Measurements from ENCODE around the gene KBTBD4. TPM values are rescaled to one million over a fixed set of nuclear protein-coding genes. Genes with fewer than 3 reads are reported as not detected.

Gene KBTBD4
- total RNA-seq, 2 donors from 2014 or later: 9.5 to 12.3 TPM

DNA sequence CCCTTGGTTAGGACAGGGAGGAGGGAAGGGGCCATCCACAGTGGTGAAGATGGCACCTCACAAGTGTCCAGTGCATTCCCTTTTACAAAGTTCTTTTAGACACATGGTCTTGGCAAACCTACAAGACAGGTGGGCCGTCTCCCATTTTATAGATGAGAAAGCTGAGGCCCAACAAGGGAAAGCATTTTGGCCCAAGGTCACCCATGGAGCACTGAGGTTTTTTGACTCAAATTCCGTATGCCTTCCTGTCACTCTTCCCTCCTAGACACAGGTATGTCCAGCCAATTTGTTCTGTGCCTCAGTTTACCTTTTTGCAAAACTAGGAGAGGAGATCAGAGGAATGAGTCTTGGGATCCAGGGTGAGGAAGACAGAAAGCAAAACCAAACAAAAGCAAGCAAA, 14.2 kb upstream of the KBTBD4 start:
- intact Hi-C loops (cut with DNase I): no loop called here
- no peak for DNase-seq (ENCODE audit: low spot score)

GRCh38 chr11:47592251-47592650, 13.5 kb upstream of the KBTBD4 start:
- intact Hi-C loops (cut with DNase I): no loop called here
- no peak for DNase-seq (ENCODE audit: low spot score)

GRCh38 chr11:47591764-47592163, 13.0 kb upstream of the KBTBD4 start:
- intact Hi-C loops (cut with DNase I): no loop called here

DNA sequence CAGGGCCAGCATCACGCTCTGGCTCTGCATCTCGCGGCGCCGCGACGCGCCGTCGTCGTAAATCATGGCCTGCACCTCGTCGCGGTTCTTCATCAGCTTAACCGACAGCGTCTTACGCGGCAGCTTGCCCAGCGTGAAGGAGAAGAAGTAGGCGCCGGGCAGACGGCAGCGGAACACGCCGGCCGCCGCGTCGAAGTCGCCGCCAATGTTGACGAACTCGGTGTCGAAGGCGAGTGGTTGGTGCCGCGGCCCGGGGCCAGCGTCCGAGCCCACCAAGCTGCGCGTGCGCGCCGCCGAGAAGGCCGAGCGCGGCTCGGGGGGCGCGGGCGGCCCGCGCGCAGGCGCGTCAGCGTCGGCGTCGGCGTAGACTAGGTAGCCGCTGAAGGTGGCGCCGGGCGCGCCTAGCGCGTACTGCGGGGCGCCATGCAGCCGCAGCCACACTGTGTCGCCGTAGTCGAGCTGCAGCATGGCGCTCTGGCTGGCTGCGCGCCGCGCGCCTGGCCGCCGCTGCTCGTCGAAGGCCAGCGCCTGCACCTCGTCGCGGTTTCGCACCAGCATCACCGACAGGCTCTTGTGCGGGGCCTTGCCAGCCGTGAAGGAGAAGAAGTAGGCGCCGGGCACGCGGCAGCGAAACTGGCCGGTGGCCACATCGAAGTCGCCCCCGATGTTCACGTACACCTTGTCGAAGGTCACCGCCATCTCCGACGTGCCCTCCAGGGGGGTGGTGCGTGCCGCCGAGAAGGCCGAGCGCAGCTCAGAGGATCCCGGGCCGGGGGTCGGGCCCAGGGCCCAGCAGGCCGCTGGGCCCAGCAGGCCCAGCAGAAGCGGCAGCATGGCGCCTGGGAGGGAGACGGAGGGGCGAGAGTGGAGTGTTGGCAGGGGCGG, 11.4 kb upstream of the KBTBD4 start:
- intact Hi-C loops (cut with DNase I): no loop called here
- DNase-seq (ENCODE audit: low spot score): no peak

More at GRCh38 chr11:47591764-47592163, 13.0 kb upstream of the KBTBD4 start:
- DNase-seq (ENCODE audit: low spot score): no peak

- intact Hi-C loops (cut with DNase I): no loop called here
- no peak for DNase-seq (ENCODE audit: low spot score)
Measured at GRCh38 chr11:47589584-47589976, 10.8 kb upstream of the KBTBD4 start.

DNA sequence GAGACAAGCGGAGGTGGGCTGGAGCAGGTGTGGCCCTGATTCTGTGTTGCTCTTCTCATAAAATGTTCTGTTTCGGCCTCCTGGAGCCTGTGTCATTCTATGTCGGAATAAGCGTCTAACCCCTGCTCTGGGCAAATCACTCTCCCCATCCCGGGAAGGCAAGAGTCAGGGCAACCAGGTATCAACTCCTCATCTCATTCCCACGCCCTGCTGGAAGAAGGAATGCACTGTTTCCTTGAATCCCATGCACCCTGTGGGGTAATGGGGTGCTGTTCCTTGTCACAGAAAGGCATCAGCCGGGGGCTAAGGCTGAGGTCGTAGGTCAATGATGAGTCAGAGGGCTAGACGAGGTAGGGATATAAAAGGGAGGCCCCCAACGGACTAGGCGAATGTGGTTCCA, 10.3 kb upstream of the KBTBD4 start:
- intact Hi-C loops (cut with DNase I): no loop called here
- DNase-seq (ENCODE audit: low spot score): no peak

DNA sequence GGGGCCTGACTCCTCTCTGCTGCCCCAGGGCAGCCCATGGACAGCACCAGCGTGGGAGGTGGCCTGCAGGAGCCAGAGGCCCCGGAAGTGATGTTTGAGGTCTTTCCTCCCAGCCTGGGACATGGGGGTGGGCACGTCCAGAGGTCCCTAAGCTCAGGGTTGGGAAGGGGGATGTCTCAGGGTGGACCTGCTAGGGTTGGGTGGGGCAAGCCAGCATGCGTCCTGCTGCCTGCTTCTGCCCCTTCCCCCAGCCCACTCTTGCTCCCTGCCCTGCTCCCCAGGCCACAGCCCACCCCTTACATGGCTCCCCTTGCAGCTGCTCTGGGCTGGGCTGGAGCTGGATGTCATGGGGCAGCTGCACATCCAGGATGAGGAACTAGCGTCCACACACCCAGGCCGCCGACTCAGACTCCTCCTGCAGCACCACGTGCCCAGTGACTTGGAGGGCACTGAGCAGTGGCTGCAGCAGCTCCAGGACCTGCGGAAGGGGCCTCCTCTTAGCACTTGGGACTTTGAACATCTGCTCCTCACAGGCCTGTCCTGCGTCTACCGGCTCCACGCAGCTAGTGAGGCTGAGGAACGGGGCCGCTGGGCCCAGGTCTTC, 9.1 kb upstream of the KBTBD4 start:
- peak; percentile 93 for DNase-seq (ENCODE audit: low spot score)
- intact Hi-C loops (cut with DNase I): no loop called here

GRCh38 chr11:47587039-47587716, 8.4 kb upstream of the KBTBD4 start:
- DNase-seq (ENCODE audit: low spot score): no peak

GRCh38 chr11:47586098-47586855, 7.5 kb upstream of the KBTBD4 start, which contains the start of gene FAM180B:
Gene FAM180B, plus strand, starts transcription at chr11:47586678. Its CDS starts 91 bp downstream, at chr11:47586769.
- intact Hi-C loops (cut with DNase I): no loop called here
- peak; percentile 88 for DNase-seq (ENCODE audit: low spot score)

More at GRCh38 chr11:47587039-47587716, 8.4 kb upstream of the KBTBD4 start:
- intact Hi-C loops (cut with DNase I): no loop called here

DNA sequence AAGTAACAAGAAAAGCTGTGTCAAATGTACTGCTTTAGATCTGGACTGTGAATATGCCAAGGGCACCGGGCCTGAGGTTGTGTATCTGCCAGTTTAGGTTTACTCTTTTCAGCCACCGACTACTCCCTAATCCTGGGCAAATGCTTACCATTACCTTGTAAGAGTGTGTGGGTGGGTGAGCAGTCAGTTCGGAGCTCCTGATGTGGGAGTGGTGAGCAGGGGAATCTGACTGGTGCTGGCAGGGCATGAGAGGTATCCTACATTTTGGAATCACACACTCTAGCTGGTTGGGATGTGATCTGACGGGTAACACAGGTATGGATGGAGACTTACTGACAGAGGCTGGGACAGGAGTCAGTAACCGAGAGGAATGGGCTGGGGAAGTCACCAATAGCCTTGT, 5.1 kb upstream of the KBTBD4 start:
- intact Hi-C loops (cut with DNase I): no loop called here
- no peak for DNase-seq (ENCODE audit: low spot score)

- DNase-seq (ENCODE audit: low spot score): peak; percentile 65
- intact Hi-C loops (cut with DNase I): no loop called here
Measured at GRCh38 chr11:47577460-47578041, 1.2 kb downstream of the KBTBD4 start.

DNA sequence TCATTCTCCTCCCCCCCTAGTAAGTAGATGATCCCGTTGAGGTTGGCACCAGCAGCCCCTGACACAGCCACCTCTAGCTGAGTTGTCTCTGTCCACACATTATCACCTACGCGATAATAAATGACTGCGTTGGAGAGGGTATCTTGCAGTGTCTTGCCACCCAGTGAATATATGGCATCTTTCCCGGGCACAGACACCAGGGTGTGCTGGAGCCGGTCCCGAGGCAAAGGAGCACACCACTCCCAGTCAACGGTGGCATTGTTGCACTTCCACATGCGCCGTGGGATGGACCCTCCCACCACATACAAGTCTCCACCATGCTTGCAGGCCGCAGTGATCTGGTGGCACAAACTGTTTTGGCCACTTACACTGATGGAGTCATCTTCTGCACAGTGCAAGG, 5.4 kb downstream of the KBTBD4 start:
- intact Hi-C loops (cut with DNase I): no loop called here
- peak; percentile 36 for DNase-seq (ENCODE audit: low spot score)

DNA sequence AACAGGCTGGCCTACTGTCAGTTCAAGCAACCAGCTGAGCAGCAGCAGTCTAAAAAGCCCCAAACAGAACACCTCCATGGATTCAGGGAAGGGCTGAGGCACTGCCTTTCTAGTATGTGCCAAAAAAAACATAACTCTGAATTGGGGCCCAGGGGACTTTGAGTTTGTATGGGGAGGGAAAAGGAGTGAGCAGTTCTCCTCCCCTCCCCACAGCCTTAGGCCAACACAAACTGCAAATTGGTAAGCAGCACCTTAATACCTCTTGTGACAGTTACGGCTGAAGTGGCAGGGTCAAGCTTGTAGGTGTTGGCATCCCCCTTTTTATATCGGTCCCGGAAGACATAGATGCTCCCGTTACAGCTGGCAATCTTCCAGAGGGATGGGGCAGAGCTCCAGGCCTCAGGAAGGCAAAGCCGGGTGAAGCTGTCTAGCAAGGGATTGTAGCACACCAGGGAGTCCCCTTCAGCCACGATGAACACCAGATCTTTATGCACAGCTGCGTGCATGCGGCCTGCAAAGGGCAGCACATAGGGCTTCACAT, 6.0 kb downstream of the KBTBD4 start:
- intact Hi-C loops (cut with DNase I): no loop called here
- DNase-seq (ENCODE audit: low spot score): peak; percentile 51

- intact Hi-C loops (cut with DNase I): no loop called here
Measured at GRCh38 chr11:47571895-47572294, 6.9 kb downstream of the KBTBD4 start.

DNA sequence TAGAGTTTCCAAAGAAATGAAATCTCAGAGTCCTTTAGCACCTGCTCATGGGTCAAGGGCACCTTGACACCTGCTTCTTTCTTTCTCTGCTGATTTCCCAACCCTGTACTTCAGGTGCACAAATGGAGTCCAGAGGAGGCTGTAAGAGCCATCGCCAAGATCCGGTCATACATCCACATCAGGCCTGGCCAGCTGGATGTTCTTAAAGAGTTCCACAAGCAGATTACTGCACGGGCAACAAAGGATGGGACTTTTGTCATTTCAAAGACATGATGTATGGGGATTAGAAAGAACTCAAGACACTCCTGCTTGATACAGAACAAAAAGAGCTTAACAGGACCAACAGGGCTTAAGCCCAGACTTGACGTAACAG, 7.4 kb downstream of the KBTBD4 start:
- intact Hi-C loops (cut with DNase I): no loop called here
- DNase-seq (ENCODE audit: low spot score): no peak

More at GRCh38 chr11:47571895-47572294, 6.9 kb downstream of the KBTBD4 start:
- no peak for DNase-seq (ENCODE audit: low spot score)

GRCh38 chr11:47570651-47571356, 8.0 kb downstream of the KBTBD4 start:
- intact Hi-C loops (cut with DNase I): no loop called here
- no peak for DNase-seq (ENCODE audit: low spot score)

- intact Hi-C loops (cut with DNase I): no loop called here
- no peak for DNase-seq (ENCODE audit: low spot score)
Measured at GRCh38 chr11:47569646-47570045, 9.1 kb downstream of the KBTBD4 start.

- no peak for DNase-seq (ENCODE audit: low spot score)
Measured at GRCh38 chr11:47566149-47566698, 12.5 kb downstream of the KBTBD4 start.

More at GRCh38 chr11:47566149-47566698, 12.5 kb downstream of the KBTBD4 start:
- intact Hi-C loops (cut with DNase I): no loop called here
